Hematopoietic multipotent progenitor cell (in vitro differentiated cells): ENCODE data around the gene IGSF11. TPM values are rescaled to one million over a fixed set of nuclear protein-coding genes. Genes with fewer than 3 reads are reported as not detected.
"Not testable (repeated sequence)": the region's sequence is repeated elsewhere in the genome, so short reads cannot be mapped to it uniquely, and the experiment has no call there.

Source experiments
- DNase-seq, 3 donors: peaks; one replicate each; pipeline ENCODE4 v3.0.0-alpha.2; 2011 to 2015; ENCODE audit warnings: low read depth in 2 of 3, low spot score in 2 of 3
- total RNA-seq: library from RNA; depleted of rRNA; stranded (reverse); fragments of >200 nt; gene quantifications from one replicate; pipeline ENCODE4 v1.2.3, GENCODE V29; 2012

IGSF11 gene
- total RNA-seq, 1 donor = under 0.01 TPM

DNA sequence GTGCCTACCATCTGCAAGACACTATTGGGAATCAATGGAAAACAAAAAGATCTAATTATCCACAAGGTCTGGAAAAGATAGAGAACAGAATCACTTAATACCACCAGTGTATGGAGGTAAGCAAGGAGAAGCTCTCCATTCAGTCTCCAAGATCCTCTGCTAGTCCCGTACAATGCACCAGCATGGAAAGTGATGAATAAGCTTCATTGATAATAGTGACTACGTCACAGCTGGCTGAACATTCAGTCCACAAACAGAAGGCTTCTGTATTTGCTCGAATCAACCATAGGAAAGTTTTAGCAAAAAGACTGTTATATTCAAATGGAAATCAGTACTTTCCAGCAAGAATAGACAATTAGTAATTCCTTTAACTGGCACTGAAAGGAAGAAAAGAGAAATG, 42.9 kb downstream of the IGSF11 start:
- no peak for DNase-seq

DNA sequence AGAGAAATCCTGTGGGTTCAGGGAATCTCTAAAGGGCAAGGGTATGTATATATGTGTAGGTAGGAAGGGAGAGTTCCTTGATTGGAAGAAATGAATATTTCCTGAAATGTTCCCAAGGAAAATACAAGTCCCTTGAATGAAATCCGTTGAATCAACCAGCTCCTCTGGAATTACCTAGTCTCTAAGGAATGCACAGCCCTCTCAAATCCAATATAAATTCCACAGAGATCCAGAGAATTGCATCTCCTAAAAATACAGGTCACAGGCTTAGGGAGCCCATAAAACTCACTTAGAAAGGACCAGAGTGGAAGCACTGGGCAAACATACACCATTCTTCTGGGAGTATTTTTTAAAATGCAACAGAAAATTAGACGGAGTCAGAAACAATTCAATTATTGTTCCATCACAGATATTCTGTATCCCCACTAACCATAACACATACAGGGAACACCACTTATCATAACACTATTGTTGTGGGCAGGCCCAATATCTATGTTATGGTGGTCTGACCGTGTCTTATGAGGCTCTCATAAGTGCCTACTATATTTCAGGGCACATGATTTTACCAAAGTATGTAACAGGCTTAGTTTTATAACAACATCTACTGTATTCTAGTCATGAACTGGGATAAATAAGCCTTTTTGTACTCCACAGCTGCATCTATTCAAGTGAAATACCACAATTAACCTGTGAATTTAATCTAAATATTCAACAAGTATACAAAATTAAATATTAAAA, 43.7 kb downstream of the IGSF11 start:
- DNase-seq = no peak

GRCh38 chr3:118988198-118989130, 46.2 kb downstream of the IGSF11 start:
- no peak for DNase-seq

DNA sequence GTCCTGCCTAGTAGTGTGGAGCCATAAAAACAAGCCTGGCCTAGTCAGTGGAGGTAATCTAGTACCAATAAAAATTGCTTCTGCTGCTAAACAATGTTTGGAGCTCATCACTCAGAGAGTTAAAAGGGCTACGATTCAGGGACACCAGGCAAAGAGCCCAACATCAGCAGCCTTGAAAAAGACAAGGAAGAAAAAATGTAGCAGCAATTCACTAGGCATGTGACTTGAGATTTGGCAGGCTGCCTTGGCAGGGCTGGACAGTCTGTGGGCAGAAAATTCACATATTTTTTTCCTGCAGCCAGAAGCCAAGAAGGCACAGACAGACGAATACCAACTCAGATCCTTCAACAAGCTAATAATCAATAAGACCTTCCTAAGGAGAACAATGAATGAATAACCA, 47.2 kb downstream of the IGSF11 start:
- no peak for DNase-seq

- DNase-seq = no peak
These were observed 47.9 kb downstream of the IGSF11 start for GRCh38 chr3:118986734-118987133.

- DNase-seq = no peak
These were observed 49.9 kb downstream of the IGSF11 start for GRCh38 chr3:118984699-118985098.

DNA sequence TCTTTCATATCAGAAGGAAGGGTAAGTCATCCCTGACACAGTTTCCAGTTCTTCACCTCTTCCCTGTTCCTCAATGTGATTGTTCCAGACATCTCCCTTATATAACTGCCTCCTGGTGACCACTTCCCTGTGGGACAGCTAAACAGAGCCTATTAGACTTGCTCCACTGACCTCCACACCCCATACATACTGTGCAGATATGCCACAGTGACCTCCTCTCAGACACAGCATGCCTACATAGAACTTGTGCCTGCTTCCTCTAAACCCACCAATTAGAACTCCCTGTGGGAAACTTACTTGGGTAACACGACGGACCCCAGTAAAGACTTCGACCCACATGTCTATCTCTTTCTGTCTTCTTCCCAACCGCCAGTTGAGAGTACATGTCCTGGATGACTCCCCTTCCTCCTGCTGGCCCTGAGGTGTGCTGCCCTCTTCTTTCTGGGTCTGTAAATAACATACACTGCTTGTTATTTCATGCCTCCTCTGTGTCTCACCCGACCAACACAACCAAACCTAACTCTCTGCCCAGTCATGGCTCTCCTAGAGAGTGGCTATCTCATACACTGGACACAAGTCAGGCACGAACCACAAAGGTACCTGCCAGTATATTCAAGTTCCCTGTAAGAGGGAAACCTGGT, 53.0 kb downstream of the IGSF11 start:
- DNase-seq = no peak

GRCh38 chr3:118980832-118981231, 53.8 kb downstream of the IGSF11 start:
- DNase-seq = no peak

DNA sequence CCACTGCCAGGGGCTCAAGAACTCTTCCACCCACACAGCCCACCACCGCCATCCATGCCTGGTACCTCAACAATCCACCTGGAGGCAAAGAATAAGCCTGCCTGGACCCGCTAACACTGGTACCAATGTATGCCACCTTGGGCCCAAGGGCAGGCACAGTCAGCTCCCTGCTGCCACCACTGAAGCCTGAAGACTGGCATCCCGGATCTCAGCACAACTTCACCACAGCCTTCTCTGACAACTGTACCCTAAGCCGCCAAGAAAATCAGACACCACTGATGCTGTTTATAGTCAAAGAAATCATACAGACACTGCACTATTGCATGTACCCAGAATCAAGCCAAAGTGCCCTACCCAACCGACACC, 56.3 kb downstream of the IGSF11 start:
- DNase-seq = no peak

DNA sequence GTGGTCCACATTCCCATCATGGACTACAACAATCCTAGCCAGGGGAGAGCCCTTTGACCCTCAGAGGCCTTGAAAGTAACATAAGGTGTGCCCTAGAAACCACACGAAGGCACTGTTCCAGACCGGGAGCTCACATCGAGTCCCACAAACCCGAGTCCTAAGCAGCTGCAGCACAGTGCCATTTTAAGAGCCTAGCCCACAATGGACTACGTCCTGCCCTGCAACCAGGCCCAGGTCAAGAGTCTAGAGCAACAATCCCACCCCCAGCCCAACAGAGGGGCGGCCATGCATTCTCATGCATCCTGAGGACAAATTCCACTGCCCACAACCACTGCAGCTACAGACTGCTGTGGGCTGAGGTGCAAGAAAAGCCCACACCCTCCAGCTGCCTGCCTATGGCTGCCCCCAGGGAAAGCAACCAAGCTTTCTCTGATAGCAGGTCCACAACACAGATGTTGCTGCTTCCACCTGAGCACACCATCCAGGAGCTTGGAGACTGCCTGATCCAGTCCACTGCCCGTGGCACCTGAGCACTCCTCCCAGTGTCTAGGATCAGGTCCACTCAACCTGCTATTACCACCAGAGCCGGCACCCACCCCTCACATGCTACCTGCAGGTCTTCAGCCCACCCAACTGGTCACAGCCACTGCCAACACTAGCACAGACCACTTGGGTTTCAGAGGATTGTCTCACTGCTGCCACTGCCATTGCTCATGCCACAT, 56.8 kb downstream of the IGSF11 start:
- no peak for DNase-seq

DNA sequence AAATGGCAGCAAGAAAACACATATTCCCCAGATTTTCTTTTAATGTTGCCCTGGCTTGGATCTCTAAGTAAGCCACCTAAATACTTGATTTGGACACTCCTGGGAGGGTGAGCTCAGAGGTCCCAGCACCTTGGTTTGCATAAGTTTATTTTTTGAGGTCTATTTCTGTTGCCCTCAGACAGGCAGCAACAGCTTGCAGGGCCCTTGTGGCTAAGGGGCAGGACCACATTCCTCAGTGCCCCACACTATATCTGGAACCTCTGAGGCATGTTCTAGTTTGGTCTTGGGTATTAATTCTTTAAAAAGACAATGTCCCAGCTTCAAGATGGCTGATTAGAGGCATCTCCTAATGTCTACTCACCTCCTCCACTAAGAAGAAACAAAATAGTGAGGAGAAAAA, 57.5 kb downstream of the IGSF11 start:
- DNase-seq = no peak

DNA sequence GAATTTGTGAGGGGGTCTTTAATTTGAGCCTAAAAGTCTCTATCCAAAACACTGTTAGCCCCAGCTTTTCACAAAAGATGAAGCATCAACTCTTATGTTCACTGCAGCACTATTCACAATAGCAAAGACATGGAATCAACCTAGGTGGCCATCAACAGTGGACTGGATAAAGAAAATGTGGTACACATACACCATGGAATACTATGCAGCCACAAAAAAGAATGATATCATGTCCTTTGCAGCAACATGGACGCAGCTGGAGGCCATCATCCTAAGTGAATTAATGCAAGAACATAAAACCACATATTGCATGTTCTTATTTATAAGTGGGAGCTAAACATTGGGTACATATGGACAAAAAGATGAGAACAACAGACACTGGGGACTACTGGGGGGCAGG, 59.2 kb downstream of the IGSF11 start:
- DNase-seq = not testable (repeated sequence)

DNA sequence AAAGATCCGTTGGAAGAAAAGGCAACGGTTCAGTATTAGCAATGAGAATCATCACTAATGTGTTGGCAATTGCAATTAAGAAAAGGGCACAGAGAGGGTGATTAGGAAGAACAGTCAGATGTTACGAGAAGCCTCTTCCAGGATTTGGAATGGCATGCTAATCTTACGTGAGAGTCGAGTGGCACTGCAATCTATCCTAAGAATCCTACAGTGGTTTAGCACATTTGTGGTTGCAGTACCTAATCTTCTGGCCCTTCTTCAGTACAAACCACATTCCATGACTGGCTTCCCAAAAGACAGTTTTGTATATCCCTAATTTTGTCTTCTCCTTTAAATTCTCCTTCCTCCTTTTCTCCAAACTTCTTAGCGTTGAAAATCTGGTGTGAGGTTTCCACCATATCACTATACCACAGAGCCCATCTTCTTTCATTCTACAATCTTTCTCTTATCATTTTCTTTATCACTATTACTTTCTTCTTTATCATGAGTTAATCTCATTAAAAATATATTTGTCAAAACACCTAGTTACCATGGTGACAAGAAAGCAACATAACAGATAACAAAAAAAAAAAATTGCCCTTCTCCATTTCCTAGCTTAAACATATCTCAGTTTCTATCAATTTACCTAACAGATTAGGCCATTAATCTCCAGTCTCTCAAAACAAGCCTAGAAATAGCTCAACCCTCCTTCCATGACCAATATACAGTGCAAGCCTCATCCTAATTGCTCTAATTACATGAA, 60.1 kb downstream of the IGSF11 start:
- DNase-seq = no peak

DNA sequence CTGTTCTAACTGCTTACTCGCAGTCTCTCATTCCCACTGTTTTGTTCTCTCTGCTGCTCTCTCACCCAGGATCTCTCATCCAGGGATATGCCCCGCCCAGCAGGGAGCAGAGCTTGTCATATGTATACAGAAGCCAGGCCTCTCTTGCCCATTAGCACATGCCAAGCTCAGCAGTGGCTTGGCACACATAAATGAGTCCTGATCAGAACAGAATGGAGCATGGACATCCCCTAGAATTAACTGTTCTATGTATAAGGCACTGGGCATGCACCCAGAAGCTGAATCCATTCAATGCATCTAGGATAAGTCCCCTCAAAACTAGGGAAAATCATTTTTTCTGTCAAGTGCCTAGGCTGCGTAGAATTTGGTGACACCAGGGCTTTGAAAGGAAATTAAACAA, 61.6 kb downstream of the IGSF11 start:
- no peak for DNase-seq

DNA sequence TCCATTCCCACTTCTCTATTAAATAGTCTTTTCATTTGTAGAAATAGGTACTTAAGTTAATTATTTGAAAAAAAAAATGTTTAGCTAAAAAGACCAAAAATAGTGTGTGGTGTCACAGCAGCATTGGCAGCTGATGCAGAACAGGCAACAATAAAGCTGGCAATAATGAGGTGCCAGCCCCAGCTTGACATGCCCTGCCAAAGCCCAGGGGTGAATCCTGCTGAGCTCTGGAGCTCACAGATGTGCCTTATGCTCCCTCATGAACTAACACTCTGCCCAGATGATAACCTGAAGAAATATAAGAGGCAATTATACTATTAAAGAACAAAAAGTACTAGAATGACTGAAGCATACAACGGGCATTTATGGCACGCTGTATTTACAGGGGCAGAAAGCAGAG, 63.8 kb downstream of the IGSF11 start:
- DNase-seq = no peak

DNA sequence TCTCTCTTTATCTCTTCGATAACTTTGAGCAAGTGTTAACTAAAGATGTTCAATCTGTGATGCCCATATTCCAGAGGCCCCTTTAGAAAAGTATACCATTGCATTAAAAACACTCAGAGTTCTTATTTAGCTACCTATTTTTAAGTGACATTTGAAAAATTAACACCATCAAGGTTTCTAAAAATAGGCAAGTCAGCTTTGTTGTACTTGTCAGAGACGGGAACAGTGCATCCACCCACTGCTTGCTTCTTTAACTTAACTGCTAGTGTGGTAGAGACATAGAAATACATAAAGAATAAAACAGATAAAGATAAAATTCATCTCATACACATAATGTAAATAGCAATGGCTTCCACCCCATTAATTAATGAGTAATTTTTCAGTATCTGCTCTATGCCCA, 66.0 kb downstream of the IGSF11 start:
- no peak for DNase-seq

DNA sequence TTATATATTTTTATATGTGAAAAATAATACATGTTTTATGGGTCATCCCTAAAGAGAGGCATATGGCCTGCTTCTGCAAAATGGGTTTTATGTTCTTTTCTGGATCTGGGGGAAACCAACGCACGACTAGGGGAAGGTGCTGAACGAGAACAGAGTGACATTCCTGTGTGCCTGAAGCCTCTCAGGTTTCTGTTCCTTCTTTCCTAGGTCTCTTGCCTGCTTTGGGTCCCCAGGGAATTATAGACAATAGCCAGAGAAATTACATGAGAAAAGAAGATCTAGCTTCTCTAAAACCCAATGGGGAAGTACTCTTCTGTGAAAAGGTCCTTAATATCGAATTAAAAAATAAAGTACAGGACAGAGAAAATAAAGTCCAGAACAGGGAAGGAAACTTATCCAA, 66.5 kb downstream of the IGSF11 start:
- no peak for DNase-seq

- no peak for DNase-seq
These were observed 67.9 kb downstream of the IGSF11 start for GRCh38 chr3:118966700-118967099.

- DNase-seq = no peak
These were observed 70.9 kb downstream of the IGSF11 start for GRCh38 chr3:118963711-118964110.

DNA sequence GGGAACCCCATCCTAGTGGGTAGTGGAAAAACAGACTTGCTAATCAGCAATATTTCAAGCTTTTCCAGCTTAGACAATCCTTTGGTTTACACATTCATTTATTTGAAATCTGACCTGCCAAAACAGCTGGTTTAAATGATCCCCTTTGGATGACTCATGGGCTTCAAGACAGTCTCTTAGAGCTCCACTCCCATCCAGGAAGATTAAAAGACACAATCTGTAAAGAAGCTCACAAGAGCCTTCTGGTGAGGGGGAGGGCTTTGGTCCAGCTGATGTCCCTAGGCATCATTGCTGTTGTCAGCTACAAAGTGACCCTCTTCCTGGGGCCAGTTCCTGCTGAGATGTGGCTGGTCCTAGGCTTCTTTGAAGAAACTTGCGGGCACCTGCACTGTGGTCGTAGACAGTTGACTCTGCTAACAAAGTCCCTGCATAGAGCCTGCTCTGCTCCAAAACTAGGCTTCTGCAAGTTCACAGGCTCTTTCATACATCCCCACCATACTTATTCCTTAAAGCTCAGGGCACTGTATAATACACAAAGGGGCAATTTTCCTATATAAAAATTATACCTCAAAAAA, 73.7 kb downstream of the IGSF11 start:
- no peak for DNase-seq
